ENCODE data around the gene KIAA0513.

DNA sequence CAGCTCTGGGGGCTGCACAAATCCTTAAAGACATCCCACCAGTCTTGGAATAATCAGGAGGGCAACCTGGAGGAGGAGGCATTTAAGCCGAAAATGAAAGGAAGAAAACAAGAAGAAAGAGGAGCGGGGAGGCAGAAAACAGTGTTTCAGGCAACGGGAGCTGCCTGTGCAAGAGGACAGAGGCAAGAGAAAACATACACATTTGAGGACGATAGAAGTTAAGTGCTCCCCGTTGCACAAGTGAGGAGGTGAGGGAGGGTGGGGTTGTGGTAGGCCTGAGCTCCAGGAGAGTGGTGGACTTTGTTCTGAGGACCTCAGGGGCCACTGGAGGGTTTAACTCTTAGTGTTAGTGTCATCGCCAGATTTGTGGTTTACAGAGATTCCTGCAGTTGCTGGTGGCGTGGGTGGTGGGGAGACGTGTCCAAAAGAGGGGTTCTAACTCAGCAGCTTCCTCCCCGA is 112.3 kb downstream of the KIAA0513 start:
- TF ChIP-seq GATA3 (IDR thresholded peaks at IDR 0.05; ENCODE audit: low read depth, low read length) (no peak), GATA2 (IDR thresholded peaks at IDR 0.05; ENCODE audit: low read depth, low read length) (no peak)

Data from SH-SY5Y (cell line).